ENCODE results near the gene CELF4.
"Not testable (repeated sequence)": the region's sequence is repeated elsewhere in the genome, so short reads cannot be mapped to it uniquely, and the experiment has no call there.

Gene CELF4

DNA sequence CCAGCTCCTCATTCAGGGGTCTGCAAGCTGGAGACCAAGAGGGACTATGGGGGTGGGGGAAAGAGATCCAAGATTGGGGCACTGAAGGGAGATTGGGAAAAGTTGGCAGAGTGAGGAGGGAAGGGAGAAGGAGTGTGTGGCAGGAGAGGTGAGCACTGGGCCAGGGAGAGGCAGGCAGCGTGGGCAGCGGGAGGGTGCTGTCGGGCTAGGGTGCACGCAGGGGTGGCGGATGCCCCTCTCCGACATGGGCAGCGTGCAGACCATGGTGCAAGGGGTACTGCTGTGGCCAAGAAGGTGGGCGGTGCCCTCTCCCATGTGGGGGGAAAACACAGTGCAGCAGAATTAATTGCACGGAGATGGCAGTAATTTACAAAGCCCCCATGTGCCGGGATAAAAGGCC, 74.1 kb downstream of the CELF4 start:
- no peak for DNase-seq

DNA sequence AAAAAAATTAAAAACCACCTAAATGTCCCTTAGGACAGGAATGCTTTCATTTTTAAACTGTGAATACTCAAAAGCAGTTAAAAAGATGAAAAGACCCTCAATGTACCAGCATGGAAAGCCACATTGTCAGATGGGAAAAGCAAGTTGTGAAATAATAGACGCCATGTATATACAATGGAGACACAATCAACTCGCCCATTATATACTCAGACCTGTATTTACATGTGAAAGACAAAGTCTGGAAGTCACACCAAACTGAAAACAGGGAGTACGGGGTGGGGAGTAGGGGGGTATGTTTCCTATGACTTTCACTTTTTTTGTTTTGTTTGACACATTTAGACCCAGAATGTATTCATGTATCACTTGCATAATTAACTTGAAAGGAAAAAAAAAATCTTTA, 75.6 kb downstream of the CELF4 start:
- no peak for DNase-seq

DNA sequence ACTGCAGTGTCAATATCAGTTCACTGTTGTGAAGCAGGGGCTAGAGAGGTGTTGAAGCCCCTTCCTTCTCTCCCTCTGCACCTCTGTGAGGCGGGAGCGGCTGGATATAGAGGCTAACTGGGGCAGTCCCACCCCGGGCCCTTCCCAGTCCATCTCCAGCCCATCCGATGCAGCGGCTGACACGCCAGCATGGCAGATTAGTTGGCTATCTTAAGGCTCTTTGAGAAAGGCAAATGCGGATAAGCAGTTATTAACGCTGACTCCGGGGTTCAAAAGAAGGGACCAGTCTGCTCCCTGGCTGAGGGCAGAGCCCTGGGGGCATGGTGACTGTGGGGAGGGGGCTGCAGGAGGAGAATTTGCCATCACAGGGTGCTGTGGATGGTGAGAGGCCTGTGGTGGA, 76.6 kb downstream of the CELF4 start:
- DNase-seq = no peak

DNA sequence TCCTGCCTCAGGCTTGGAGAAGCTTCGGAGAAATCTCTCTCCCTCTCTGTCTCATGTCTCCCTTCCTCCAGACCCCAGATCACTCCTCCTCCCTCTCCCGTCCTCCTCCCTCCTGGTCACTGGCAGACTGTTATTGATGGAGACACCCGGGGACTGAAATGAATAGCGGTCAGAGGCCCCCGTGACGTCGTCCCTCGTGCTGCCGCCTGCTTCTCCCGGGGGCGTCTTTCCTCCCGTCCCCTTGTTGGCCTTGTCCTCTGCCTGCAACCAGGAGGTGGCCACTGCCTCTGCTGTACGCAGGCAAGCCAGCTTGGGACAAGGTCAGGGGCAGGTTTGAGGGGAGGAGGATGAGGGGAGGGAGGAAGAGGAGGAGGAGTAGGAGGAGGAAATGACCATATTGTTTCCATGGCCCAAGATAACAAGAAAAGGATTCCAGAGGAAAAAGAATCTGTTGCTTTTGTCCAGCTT, 78.2 kb downstream of the CELF4 start:
- no peak for DNase-seq

DNA sequence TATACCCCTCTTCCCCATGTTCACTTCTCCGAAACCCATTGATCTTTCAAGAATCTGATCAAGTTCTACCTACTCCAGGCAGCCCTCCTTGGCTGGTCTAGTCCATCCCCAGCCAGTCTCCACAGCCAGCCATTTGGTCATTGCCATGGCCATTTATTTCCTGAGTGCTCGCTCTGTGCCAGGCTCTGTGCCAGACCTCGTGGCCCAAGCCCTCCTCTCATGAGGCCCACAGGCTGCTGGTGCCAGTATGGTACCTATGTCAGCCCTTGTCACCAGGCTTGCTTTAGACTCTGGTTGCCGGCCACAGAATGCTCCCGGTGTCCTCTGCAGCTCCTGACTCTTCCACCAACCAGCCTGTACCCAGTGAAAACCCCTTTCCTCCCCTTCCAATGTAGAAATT, 78.8 kb downstream of the CELF4 start:
- DNase-seq = no peak

DNA sequence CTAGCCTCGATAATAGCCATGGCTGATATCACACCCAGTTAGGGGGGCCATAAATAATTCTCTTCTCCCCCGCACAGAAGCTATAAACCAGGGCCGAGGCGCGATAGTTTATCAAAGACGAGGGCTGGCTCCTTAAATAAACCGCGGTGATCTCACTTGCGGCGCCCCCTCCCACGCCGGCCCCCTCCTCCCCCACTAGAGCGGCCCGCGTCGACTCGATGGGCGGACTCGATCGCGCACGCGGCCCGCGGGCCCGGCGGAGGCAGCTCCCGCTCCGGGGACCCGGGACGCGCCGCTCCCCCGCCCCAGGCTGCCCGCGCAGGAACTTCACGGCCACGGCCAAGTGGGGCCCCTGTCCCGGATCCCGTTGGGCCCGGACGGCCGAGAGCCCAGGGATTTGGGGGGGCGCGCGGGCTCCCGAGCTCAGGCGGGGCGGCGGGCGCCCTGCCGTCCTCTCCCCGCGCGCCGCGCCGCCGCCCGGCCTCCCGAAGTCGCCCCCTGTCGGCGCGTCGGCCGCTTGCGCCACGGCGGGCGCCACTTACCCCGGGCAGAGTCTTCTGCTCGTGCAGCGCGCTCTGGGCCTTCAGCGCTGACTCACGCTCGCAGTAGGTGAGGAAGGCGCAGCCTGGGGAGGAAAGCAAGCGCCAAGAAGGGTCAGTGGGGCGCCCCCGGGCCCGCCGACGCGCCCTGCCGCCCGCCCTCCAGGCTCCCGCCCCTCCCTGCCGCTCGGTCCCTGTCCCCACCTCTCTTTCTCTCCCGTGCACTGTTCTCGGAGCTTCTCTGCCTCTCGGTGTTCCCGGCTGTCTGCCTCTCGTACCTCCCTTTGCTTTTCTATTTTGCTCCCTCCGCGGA, 80.4 kb downstream of the CELF4 start:
- peak; percentile 57 for DNase-seq

DNA sequence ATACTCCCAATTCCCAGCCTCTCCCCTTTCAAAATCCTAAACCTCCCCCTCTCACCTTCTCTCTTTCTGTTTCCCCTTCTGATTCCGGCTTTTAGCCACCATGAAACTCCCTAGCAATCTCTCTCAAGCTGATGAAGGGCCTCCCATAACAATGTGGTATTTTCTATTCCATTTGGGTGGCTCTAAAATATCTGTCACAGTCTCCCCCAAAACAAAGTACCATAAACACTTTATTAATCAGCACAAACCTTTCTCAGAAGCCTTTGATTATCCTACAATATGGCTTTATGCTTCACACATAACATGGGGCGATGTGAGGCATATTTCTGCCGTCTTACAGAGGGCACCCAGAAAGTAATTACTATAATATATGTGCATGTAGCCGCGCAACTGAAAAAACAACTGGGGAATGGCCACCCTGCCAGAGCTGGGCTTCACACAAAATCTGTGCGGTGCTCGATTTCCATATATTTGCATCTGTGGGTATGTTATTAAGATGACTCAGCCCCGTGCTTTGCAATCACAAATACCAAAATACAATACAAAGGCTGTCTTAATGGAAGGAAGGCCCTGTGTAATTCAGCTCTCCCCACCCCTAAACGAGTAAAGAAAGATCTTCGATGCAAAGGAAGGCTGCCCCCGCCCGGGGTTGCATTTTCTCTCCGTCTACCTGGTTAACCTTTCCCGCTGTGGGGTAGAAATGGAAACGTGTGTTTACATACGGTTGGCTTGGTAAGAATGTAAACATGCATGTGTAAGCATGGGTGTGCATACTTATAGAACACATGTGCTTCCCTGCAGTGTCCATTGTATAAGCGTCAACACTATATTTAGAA, 81.4 kb downstream of the CELF4 start:
- DNase-seq = no peak

DNA sequence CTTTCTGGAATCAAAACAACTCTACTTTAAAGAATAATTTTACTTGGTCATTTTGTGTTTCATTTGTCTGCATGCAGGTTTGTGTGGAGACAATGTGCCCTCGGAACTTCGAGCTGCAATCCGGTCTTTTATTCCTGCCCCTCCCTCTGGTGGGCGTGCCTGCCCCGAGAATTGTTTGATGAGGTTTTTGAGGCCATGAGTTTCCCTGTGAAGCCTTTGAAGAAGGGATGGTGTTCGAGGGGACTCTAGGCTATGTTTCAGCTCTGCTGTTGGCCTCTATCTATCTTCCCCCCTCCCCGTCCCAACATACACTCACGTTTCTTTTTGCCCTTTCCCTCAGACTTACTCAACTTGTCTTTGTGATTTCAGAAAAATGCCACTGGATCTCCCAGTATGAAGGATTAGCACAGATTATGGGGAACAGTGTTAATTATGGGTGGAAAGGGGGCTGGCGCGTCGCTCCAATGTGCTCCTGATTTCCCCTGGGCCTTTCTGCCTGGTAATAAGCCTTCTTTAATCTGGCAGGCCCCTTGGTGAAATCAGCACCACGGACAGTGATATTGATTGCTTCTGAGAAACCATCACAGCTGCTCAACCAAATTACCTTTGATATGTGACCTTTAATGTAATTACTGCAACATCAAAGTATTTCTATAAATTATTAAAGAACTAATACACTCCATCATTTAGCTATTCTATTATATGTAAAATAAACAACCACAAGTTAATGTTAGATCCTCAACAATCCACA, 82.2 kb downstream of the CELF4 start:
- DNase-seq = peak; percentile 67

DNA sequence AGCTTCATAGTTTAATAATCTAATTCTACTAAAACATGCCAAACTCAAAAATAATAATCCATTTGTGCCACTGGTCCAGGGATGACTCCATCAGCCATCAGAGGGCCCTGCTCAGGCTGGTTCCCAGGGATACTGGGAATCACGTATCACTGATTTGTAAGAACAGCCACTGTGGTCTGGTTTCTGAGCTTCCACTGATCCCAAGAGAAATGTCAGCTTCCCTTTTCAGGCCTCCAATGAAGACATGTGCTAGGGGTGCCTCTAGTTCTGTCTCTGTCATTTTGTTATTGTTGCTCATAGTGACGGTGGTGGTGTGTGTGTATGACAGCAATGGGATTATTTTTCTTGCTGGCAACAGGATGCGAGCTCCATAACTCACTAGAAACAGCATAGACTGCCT, 83.2 kb downstream of the CELF4 start:
- DNase-seq = no peak

DNA sequence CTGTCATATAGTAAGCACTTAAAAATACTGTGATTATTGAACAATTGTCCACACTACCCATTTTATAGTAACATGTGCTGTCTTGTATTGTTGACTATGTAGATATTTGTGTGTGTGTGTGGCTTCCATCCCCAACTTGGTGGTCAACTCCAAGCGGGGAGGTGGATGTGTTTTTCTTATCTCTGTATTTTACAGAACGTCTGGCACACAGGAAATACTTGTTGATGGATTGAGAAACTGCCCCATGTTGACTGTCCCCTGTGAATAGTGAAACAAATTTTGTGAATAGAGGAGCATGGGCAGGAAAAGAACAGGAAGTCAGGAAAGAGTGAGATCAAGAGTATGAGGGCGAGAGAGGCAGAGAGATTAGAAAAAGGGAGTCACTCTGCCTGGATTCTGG, 83.6 kb downstream of the CELF4 start:
- DNase-seq = no peak

DNA sequence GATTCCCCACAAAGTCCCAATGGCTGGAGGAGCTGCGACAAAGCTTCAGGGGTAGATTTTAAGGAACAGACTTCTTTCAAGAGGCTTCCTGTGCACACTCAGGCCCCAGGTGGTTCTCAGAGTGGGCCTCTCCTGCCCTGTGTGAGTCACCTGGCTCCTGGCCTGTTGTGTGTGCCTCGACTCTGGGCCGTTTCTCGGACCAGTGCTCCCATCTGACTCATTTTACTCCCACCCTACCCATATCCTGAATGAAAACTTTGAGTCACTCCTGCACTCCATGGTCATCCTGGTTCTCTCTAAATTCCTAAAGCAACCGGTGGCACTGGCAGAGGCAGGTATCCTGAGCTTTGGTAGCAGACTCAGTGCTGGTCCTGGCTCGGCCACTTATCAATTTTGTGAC, 84.1 kb downstream of the CELF4 start:
- no peak for DNase-seq

DNA sequence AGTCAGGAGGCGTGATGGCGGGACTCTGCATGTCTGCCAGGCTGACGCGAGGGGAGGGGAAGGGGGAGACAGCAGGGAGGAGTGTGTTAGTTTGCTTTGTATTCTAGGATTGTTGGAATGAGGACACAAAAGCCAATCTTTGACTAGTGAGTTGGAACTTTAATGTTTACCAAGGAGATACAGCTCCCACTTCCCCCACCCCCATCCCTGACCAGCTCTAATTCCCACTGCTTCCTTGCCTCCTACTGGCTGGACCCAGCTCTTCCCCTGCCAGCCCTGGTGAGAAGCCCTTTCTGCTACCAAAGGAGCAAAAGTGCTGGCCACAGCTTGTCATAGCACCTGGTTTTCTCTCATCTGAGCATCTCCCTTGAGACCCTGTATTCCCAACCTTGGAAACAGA, 84.5 kb downstream of the CELF4 start:
- DNase-seq = no peak

DNA sequence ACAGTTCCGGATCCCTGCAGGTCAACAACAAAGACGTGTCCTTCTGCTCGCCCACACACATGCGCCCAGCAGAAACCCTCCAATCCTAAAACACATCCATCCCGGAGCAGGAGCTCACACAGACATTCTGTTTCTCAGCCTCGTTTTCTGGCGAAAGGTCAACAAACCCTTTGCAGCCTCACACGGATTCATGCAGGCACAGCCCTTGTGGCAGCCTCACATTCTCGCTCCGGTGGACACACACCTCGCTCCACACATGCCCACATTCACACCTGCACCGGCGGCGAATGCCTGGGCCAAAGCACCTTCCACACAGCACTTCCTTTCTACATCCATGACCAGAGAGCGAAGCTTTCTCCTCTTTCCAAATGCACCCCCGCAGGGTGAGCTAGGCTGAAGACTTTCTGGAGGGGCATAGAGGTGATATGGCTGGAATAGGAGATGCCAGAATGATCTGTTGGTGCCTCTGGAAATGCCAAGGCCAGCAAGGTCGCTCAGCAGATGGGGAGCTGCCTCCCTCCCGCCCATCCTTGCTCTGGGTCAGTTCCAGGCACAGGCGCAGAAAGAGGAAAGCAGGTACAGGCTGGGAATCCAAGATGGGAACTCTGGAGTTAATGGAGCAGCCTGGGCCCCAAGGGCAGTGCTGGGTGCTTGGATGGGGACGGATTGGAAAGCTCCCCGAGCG, 88.8 kb downstream of the CELF4 start:
- no peak for DNase-seq

DNA sequence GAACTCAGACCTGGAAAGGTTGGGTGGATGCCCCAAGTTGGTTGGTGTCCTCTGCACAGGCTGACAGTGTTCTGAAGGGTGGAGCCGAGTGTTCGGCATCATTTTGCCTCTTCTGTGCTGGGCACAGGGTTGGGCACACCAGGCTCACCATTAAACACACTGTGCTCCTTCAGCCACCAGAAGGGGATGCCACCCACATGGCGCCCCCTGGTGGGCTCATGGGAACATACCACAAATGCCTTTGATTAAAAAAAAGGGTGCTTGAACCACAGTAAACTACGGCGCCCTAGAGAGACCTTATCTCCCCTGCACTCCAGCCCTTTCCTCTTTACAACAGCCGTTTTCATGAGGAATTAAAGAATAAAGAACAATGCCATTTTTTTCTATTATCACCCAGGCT, 89.4 kb downstream of the CELF4 start:
- peak; percentile 64 for DNase-seq

DNA sequence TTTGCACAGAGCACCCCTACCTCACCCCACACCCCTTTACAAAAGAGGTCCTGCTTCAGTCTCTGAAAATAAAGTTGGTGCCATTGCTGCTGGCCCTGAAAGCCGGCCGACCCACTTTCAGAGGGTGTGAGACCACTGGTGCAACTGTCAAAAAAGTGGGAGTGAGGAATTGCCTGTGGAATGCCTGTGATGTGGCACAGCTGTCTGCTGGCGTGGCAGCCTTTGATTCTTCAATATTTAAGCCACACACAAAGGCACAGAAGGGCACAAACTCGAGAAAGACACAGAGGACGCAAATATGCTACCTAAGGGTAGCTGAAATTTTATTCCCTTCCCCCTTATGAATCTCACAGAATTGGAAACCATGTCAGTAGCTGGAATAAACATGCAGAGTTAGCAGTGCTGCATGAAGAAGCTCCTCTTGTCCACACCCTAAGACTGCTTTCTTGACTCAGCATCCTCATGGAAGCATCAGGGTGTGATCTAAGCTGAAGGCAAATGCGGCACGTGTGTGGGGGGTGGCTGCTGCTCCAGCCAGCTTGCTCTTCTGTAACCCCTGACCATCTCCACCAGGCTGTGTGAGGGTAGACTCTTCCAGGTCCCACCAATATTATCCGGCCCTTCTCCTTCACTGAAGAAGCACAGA, 92.3 kb downstream of the CELF4 start:
- DNase-seq = no peak

DNA sequence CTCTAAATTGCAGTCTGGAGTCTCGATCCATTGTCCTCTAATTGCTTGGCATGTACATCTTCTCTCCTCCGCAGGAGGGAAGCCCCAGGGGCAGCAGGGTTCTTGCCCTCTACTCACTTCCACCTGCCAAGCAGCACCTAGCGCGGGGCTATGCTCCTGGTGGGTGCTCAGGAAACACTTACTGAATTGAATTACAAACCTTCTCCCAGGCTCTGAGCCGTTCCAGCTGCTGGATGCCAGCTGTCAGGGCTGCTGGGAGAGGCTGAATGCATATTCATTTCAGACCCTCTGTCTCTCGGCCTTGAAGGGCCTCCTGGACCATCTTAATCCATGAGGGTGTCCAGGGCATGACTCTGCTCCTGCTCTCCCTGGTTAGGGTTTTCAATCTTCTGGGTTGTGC, 94.0 kb downstream of the CELF4 start:
- DNase-seq = no peak

DNA sequence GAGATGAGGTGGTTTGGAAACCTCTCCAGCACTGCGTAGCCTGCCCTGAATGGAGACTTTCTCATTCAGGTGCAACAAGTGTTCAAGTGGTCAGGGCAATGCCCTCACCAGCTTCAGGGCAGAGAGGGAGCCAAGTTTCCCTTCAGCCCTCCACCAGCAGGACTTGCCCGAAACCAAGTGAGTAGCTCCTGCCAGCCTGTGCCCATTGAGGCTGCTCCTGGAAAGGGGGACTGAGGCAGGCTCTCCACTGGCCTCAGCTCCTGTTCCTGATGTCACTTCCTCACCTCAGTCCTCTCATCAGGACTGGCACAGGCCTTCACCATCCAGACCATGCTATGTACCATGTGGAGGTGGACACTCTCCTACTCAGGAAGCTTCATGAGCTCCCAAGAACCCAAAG, 94.6 kb downstream of the CELF4 start:
- DNase-seq = no peak

DNA sequence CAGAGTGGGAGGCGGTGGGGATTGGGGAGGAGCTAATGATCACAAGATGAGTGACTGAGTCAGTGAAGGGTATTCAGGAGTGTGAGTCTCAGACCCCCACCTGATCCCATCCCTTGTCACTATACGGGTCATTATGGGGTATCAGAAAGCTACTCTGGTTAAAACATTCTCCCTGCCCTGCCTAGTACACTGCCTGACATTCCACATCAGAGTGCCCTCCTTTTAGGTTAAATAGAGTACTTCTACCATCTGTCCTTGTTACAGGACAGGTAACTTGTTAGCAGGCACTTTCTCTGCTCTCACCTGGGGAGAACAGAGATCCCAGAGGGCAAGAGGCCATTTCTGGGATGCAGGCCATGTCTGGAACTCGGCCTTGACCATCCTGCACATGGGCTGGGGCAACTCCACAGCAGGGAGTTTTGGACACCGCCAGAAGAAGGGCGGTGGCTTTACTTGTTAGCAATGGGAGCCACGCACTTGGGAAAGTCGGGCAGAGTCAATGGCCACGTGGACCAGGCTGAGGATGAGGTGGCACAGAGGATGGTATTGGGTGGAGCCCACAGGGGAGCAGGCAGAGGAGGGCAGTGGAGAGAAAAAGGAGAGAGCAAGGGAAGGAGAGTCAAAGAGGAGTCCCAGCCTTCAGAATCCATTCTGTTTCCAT, 98.5 kb downstream of the CELF4 start:
- DNase-seq = no peak

DNA sequence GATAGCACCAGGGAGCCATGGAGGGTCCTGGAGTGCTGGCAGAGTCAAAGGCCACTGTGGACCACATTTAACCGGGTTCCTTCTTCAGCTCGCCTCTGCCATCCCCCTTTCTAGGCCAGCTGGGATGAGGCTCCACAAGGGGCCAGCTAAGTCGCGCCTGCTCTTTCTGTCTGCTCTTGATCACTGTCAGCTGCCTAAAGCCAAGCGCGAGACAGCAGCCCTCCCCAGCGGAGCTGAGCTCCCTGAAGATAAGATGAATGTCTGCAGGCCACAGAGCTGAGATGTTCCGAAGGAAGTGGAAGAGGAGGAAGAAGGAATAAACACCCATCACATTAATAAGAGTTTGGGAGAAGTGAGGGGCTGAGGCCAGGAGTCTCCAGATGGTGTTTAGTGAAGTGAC, 99.6 kb downstream of the CELF4 start:
- DNase-seq = no peak

DNA sequence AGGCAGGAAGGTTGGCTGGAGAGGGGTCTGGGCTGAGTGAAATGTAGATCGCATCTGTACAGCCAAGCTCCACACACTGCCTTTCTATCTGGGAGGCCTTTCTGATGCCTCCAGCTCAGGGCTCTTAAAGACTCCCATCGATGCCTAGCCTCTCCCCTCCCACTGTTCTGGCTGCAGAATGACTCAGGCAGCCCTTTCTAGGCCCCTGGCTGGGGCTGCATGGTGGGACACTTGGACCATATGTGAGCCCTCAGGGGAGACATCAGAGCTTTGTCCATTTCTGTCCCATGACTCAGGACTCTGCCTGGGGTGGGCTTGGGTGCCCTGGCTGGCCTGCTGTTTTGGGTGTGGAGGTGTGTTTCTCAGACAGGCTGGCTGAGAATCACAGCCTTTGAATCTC, 101.3 kb downstream of the CELF4 start:
- DNase-seq = no peak

DNA sequence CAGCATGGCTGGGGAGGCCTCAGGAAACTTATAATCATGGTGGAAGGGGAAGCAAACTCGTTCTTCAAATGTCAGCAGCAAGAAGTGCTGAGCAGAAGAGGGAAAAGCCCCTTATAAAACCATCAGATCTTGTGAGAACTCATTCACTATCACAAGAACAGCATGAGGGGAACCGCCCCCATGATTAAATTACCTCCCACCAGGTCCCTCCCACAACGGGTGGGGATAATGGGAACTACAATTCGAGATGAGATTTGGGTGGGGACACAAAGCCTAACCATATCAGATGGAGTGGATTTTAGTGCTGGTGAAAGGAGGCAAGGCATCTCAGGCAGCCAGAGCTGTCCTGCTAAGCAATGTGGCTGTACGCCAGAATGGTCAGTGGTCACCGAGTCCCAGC, 104.3 kb downstream of the CELF4 start:
- DNase-seq = not testable (repeated sequence)

DNA sequence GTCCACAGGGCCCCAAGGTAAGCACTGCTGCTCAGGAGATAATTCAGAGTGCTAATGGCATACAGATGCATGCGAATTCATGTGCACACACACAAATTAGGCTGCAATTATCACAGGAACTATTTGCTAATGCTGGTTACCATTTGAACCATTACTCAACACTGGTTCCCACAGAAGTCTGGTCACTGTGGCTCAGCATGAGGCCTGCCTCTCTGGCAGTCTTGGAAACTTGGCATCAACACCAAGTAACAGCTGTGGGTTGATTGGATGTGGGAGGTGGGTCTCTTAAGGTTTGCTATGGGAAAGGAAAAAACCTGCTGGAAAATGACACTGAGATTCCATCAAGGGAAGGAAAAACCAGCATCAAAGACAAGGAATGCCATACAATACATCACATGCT, 105.0 kb downstream of the CELF4 start:
- no peak for DNase-seq
